Spleen (tissue), 7 donors: ENCODE measurements around the gene SLC12A5.
A peak's percentile ranks its signal among the peaks of the same experiment; 100 is the strongest.

Experiments used
- CTCF ChIP-seq, 11 experiments: fragments of 200-600 bp in 7 of 11; fragments of 450-650 bp in 4 of 11; sonication (generic) in 4 of 11; IDR thresholded peaks in 8 of 11; conservative IDR thresholded peaks in 3 of 11; 1 replicate in 7 of 11; 2 replicates in 4 of 11; pipeline versions ENCODE4 v1.4.0 to v1.8.0; 2016 to 2021; ENCODE audit warnings: antibody characterized with exemption in 11 of 11, inconsistent platforms in 4 of 11, mild to moderate bottlenecking in 1 of 11
- POLR2A ChIP-seq, 3 donors: fragments of 450-650 bp; IDR thresholded peaks; one replicate each; pipeline ENCODE4 v1.5.1; 2017; ENCODE audit warnings: antibody characterized with exemption in 3 of 3, mild to moderate bottlenecking in 1 of 3
- POLR2AphosphoS5 ChIP-seq, 3 donors: sonication (generic); formaldehyde crosslinking; IDR thresholded peaks; one replicate each; pipeline ENCODE4 v1.5.1; 2017; ENCODE audit warnings: antibody characterized with exemption in 3 of 3
- donor health status: DM: no; HTN: no; CAD: no; lungs with moderate emphysema.
- donor health status: DM: no; HTN: no; CAD: no.
- donor health status: DM: no; HTN: no; CAD: no.

- TF ChIP-seq CTCF (IDR thresholded peaks at IDR 0.05 in 8 of 11, conservative IDR thresholded peaks at IDR 0.05 in 3 of 11) (no peak), POLR2A (IDR thresholded peaks at IDR 0.05) (no peak), POLR2AphosphoS5 (IDR thresholded peaks at IDR 0.05) (peak in 2 of 3 donors; percentile 21 to 39)
Measured at GRCh38 chr20:46058599-46059281, 29.7 kb downstream of the SLC12A5 start.
